Activated naive CD4-positive, alpha-beta T cell treated with anti-CD3 and anti-CD28 coated beads, Interleukin-2, amount 10 ng/mL, durations not matched to agents 7 days and 5 days (primary cell): Measurements from ENCODE around the gene SKIDA1.

Experiments
- CTCF ChIA-PET: fragments of 350-600 bp; sonication (Branson Sonifier 250); formaldehyde crosslinking; loops from one replicate; lab custom pipeline; 2021; ENCODE audit warnings: antibody characterized with exemption; lab: Charles Lee
- DNase-seq: peaks from one replicate; pipeline ENCODE4 v3.0.0-alpha.2; 2020
- H3K27ac Mint-ChIP-seq: one replicate; pipeline ENCODE4 v1.8.0; 2021; ENCODE audit warnings: mild to moderate bottlenecking, moderate library complexity, mixed read lengths
- H3K27me3 Mint-ChIP-seq: one replicate; pipeline ENCODE4 v1.8.0; 2021; ENCODE audit warnings: mild to moderate bottlenecking, mixed read lengths
- H3K36me3 Mint-ChIP-seq: one replicate; pipeline ENCODE4 v1.8.0; 2021; ENCODE audit warnings: mixed read lengths
- H3K4me1 Mint-ChIP-seq: one replicate; pipeline ENCODE4 v1.8.0; 2021; ENCODE audit warnings: mixed read lengths
- H3K4me3 Mint-ChIP-seq: one replicate; pipeline ENCODE4 v1.8.0; 2021; ENCODE audit warnings: mild to moderate bottlenecking, moderate library complexity, mixed read lengths
- H3K9me3 Mint-ChIP-seq: one replicate; pipeline ENCODE4 v1.8.0; 2021; ENCODE audit warnings: mixed read lengths

SKIDA1 gene

DNA sequence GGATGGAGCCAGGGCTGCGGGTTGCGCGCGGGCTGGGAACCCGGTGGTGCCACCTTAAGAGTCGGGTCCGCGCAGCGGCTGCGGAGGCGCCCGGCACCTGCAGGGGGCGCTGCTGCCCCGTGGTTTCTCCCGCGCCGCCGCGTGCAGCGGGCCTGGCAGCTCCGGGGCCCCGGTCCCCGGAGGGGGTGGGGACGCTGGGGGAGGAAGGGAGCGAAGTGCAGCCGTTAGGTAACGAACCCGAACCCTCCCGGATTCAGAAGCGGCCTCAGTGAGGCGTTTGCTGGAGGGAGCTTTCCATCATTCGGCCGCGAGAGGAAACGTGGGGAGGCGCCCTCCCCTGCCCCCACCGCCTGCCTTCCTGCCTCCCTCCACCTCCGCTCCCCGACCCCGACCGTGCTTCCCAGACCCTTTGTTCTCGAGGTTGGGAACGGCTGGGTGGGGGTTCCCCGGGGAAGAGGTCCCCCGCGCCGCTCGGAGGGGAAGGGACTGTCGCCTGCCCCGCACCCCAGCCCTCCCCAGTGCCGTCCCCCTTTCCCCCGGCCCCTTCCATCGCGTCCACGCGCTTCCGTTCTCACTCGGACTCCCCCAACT lies 29.6 kb downstream of the SKIDA1 start:
- Mint-ChIP-seq H3K36me3 (peaks cover 2% of the 10 kb centered on the region), H3K4me1 (peaks cover 27% of the 10 kb centered on the region), H3K4me3 (peak overlapping the region; percentile 77), H3K27me3 (peaks cover 88% of the 10 kb centered on the region), H3K27ac (no peak overlapping the region), H3K9me3 (no peaks in the 10 kb centered on the region)
- CTCF ChIA-PET = interaction anchor here (0.7 to 5.5 kb wide), 13 partner anchors 21 to 1002 kb away, joined by 3 to 52 read pairs (median 4); partner anchors contain the start of gene DNAJC1
- DNase-seq = peak; percentile 86

DNA sequence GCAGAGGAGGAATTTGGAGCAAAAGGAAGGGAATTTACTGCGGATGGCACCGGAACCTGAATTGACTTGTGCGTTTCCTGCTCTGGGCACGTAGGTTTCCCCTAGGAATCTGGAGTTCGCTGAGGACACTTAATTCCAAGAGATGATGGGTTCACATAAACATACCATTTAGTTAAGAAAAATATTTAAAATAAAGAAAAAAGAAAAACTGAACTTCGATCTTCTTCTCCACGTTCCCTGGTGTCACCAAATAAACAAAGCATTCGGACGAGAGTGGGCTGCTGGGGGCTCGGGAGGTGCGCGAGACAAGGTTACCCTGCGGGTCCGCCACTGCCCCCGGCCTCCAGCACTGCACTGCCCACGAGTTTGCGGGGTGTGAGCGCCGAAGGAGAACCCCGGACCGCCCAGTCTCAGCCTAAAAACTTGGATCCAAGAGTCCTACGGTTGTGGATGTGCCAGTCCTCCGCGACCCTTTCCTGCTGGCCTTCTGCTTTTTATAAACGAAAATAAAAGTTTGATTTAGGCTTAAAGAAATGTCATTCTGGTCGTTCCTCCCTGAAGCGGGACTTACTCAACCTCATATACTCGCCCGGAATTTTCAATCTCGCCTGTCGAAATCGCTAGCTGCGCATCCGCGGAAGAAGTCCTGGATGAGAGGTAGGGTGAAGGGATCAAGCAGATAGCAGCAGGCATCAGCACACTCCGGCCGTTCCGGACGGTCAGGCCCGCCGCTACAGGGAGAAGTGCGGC lies 30.3 kb downstream of the SKIDA1 start:
- CTCF ChIA-PET = interaction anchor here (0.9 to 5.5 kb wide), 9 partner anchors 21 to 1003 kb away, joined by 3 to 52 read pairs (median 4); no protein-coding TSS in a partner anchor
- Mint-ChIP-seq H3K4me3 (peak overlapping the region; percentile 77), H3K36me3 (peaks cover 2% of the 10 kb centered on the region), H3K4me1 (peaks cover 27% of the 10 kb centered on the region), H3K9me3 (no peaks in the 10 kb centered on the region), H3K27ac (no peak overlapping the region), H3K27me3 (peaks cover 85% of the 10 kb centered on the region)
- DNase-seq = no peak

GRCh38 chr10:21494191-21495001 lies 31.1 kb downstream of the SKIDA1 start:
- Mint-ChIP-seq H3K4me1 (peaks cover 25% of the 10 kb centered on the region), H3K9me3 (no peaks in the 10 kb centered on the region), H3K4me3 (peak overlapping the region; percentile 77), H3K27ac (no peak overlapping the region), H3K36me3 (peaks cover 2% of the 10 kb centered on the region), H3K27me3 (peaks cover 77% of the 10 kb centered on the region)
- CTCF ChIA-PET = interaction anchor here (1.5 to 5.5 kb wide), 2 partner anchors 226 to 237 kb away, joined by 4 to 52 read pairs; no protein-coding TSS in a partner anchor
- DNase-seq = peak; percentile 35

DNA sequence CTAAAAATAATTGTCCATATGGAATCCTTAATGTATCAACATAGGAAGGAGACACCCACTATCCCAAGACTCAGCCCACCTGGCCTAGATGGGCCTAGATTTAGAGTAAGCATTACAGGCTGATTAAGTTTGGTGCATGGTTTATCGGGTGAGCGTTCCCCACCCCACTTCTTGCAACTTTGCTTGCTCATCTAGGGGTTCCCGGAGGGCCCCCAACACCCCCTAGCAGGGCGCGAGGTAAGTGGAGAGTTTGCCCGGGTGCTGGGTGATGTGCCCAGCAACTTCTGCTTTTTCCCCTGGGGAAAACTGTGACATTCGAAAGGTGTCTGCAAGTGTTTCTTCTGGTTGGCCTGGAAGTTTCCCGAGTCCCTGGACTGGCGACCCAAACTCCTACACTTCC lies 31.7 kb downstream of the SKIDA1 start:
- Mint-ChIP-seq H3K4me1 (peaks cover 23% of the 10 kb centered on the region), H3K36me3 (peaks cover 2% of the 10 kb centered on the region), H3K27ac (no peak overlapping the region), H3K4me3 (peak overlapping the region; percentile 70), H3K27me3 (peaks cover 77% of the 10 kb centered on the region), H3K9me3 (no peaks in the 10 kb centered on the region)
- CTCF ChIA-PET = interaction anchor here (1.5 to 5.5 kb wide), 2 partner anchors 227 to 237 kb away, joined by 4 to 52 read pairs; no protein-coding TSS in a partner anchor
- no peak for DNase-seq

DNA sequence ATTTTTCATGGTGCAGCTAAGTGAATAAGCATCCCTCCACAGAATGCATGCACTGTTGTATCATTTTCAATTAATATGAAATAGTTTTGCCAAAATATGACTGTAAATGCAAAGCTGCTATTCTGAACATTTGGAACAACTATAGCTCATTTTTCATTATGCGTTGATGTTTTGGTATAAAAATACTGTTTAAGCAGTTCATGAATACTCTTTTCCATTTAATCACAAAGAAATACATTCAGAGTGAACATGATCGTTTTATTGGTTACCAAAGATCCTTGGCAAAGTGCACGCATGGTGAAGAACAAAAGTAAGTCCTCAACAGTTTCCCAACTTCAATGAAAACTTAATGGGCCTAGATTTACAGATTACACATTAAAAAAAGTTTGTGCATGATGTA lies 33.1 kb downstream of the SKIDA1 start:
- Mint-ChIP-seq H3K4me1 (peaks cover 16% of the 10 kb centered on the region), H3K9me3 (no peaks in the 10 kb centered on the region), H3K27ac (no peak overlapping the region), H3K4me3 (no peak overlapping the region), H3K36me3 (peaks cover 2% of the 10 kb centered on the region), H3K27me3 (peaks cover 76% of the 10 kb centered on the region)
- CTCF ChIA-PET = interaction anchor here (1.0 kb wide), 1 partner anchor 214 kb away, joined by 3 read pairs; no protein-coding TSS in a partner anchor
- DNase-seq = no peak

GRCh38 chr10:21490711-21491105 lies 34.8 kb downstream of the SKIDA1 start:
- CTCF ChIA-PET = interaction anchor here (0.7 kb wide), 1 partner anchor 143 kb away, joined by 4 read pairs; no protein-coding TSS in a partner anchor
- H3K27me3 Mint-ChIP-seq = peaks cover 64% of the 10 kb centered on the region

DNA sequence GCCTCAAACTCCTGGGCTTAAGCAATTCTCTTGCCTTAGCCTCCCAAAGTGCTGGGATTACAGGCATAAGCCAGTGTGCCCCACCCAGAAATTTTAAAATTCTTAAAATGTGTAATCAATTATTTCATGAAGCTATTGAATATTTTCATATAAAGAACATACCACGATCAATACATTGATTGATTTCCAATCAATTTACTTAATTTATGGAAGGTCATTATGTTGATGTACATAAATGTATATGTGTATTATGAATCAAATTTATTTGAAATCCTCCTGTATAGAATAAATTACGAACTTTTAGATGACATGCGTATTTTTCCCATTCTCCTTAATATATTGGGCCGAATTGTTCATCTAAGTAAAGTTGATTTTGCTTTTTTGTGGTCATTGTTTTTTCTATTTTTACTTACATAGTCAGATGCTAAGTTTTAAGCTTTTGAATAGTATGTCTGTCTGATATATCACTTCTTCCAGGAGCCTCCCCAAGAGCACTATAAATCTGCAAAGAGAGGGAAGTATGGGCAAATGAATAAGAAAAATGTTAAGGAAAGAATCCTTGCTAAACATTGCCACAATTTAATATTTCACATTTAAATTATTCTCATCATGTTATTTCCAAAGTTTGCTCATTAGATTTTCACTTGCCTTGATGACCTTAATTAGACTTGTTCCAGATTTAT lies 35.3 kb downstream of the SKIDA1 start:
- Mint-ChIP-seq H3K9me3 (no peaks in the 10 kb centered on the region), H3K27ac (no peak overlapping the region), H3K27me3 (peaks cover 58% of the 10 kb centered on the region), H3K4me1 (peaks cover 7% of the 10 kb centered on the region), H3K36me3 (peaks cover 2% of the 10 kb centered on the region), H3K4me3 (no peak overlapping the region)
- CTCF ChIA-PET = interaction anchor here (0.7 kb wide), 1 partner anchor 142 kb away, joined by 4 read pairs; no protein-coding TSS in a partner anchor
- DNase-seq = no peak

More at GRCh38 chr10:21490711-21491105, 34.8 kb downstream of the SKIDA1 start:
- no peak overlapping the region for H3K27ac Mint-ChIP-seq
- no peak for DNase-seq
- peaks cover 2% of the 10 kb centered on the region for H3K36me3 Mint-ChIP-seq
- no peaks in the 10 kb centered on the region for H3K9me3 Mint-ChIP-seq
- no peak overlapping the region for H3K4me3 Mint-ChIP-seq
- peaks cover 11% of the 10 kb centered on the region for H3K4me1 Mint-ChIP-seq

GRCh38 chr10:21488957-21489446 lies 36.5 kb downstream of the SKIDA1 start:
- Mint-ChIP-seq H3K4me3 (no peak overlapping the region), H3K27me3 (peaks cover 47% of the 10 kb centered on the region), H3K4me1 (peaks cover 1% of the 10 kb centered on the region), H3K27ac (no peak overlapping the region), H3K9me3 (no peaks in the 10 kb centered on the region), H3K36me3 (peaks cover 2% of the 10 kb centered on the region)
- CTCF ChIA-PET = no interaction called here
- no peak for DNase-seq

DNA sequence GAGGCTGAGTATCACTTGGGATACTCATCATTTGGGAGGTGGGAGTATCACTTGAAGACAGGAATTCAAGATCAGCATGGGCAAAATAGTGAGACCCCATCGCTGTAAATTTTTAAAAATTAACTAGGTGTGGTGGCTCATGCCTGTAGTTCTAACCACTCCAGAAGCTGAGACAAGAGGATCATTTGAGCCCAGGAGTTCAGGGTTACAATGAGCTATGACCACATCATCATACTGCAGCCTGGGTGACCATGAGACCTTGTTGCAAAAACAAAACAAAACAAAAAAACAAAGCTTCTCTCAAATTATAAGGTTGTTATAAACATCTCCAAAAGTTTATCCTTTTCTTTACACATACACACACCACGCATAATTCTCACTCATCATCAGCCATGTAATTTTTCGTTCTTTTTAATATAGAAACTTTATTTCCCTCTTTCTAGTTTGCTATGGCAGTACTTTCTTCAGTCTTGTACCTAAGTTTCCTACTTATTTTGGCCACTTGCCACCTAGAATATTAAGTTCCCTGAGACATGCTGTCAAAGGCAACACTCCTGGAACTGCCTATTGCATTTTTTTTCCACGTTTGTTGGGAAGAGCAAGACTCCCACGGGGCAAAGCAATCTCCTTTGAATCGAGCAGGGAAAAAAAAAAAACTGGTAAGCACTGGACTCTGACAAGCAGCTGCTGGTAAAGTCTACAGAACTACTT lies 37.1 kb downstream of the SKIDA1 start:
- no peak overlapping the region for H3K27ac Mint-ChIP-seq
- DNase-seq = no peak
- H3K36me3 Mint-ChIP-seq = no peaks in the 10 kb centered on the region
- no peaks in the 10 kb centered on the region for H3K4me1 Mint-ChIP-seq
- CTCF ChIA-PET = no interaction called here
- H3K9me3 Mint-ChIP-seq = no peaks in the 10 kb centered on the region
- H3K4me3 Mint-ChIP-seq = no peak overlapping the region
- H3K27me3 Mint-ChIP-seq = peaks cover 41% of the 10 kb centered on the region

DNA sequence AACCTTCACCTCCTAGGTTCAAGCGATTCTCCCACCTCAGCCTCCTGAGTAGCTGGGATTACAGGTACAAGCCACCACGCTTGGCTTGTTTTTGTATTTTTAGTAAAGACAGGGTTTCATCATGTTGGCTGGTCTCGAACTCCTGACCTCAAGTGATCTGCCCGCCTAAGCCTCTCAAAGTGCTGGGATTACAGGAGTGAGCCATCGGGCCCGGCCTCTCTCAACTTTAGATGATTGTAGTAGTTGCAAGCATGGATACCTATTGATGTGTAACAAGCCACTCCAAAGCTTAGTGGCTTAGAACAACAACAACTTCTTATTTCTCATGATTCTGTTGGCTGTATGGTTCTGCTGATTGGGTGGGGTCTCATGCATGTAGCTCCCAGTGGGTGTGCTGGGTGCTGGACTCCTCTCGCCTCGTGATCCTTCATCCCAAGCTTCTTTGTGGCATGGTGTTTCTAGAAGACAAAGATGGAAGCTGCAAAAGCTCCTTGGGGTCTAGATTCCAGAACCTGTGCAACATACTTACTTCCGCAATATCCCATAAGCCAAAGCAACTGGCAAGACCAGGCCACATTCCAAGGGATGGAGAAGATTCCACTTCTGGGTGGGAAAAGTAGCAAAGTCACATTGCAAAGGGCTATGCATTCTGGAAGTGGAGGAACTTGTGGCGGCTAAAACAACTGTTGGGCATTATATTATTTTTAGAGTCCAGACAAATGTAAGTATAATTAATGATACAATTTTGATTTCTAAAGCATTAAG lies 37.9 kb downstream of the SKIDA1 start:
- Mint-ChIP-seq H3K27ac (no peak overlapping the region), H3K36me3 (no peaks in the 10 kb centered on the region), H3K9me3 (no peaks in the 10 kb centered on the region)

DNA sequence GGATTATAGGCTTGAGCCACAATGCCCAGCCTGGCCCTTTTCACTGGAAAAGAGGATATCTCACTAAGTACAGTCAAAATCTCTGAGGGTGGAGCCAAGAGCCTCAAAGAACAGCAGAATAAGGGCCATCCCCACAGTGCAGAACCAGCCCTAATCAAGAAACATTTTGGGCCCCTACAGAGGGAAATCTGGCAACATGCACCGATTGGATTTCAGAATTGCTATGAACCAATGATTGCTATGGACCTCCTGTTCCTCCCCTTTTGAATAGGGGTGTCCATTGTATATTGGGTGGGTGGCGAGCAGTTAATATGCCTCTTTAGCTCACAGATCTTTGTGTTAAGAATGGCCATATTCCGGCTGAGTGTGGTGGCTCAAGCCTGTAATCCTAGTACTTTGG lies 42.7 kb downstream of the SKIDA1 start:
- no peak for DNase-seq
- no peaks in the 10 kb centered on the region for H3K4me1 Mint-ChIP-seq
- no peak overlapping the region for H3K27ac Mint-ChIP-seq
- H3K4me3 Mint-ChIP-seq = no peak overlapping the region
- CTCF ChIA-PET = no interaction called here
- H3K36me3 Mint-ChIP-seq = no peaks in the 10 kb centered on the region
- H3K27me3 Mint-ChIP-seq = peaks cover 11% of the 10 kb centered on the region
- H3K9me3 Mint-ChIP-seq = no peaks in the 10 kb centered on the region

More for the DNA sequence above, 37.9 kb downstream of the SKIDA1 start:
- H3K27me3 Mint-ChIP-seq = peaks cover 33% of the 10 kb centered on the region
- H3K4me3 Mint-ChIP-seq = no peak overlapping the region
- CTCF ChIA-PET = interaction anchor here (0.6 kb wide), 1 partner anchor 40 kb away, joined by 3 read pairs; no protein-coding TSS in a partner anchor
- no peaks in the 10 kb centered on the region for H3K4me1 Mint-ChIP-seq
- DNase-seq = no peak

GRCh38 chr10:21481407-21481806 lies 44.1 kb downstream of the SKIDA1 start:
- peaks cover 4% of the 10 kb centered on the region for H3K27me3 Mint-ChIP-seq
- no peak for DNase-seq
- no peaks in the 10 kb centered on the region for H3K4me1 Mint-ChIP-seq
- CTCF ChIA-PET = no interaction called here
- no peaks in the 10 kb centered on the region for H3K9me3 Mint-ChIP-seq
- H3K27ac Mint-ChIP-seq = no peak overlapping the region
- no peak overlapping the region for H3K4me3 Mint-ChIP-seq
- no peaks in the 10 kb centered on the region for H3K36me3 Mint-ChIP-seq
